Activated T-cell treated with anti-CD3 and anti-CD28 coated beads, Interleukin-2, amount 50 U/mL, for 24 hours (primary cell): ENCODE measurements around the gene PIP5K1B.

Source experiments
- DNase-seq: peaks from one replicate; pipeline ENCODE4 v3.0.0-alpha.2; 2020
- H3K27ac Mint-ChIP-seq: 2 replicates; pipeline ENCODE4 v1.8.0; 2020; ENCODE audit warnings: mild to moderate bottlenecking, mixed read lengths
- H3K27me3 Mint-ChIP-seq: 2 replicates; pipeline ENCODE4 v1.8.0; 2020; ENCODE audit warnings: mixed read lengths
- H3K36me3 Mint-ChIP-seq: 2 replicates; pipeline ENCODE4 v1.8.0; 2020; ENCODE audit warnings: low read depth, mixed read lengths
- H3K4me1 Mint-ChIP-seq: 2 replicates; pipeline ENCODE4 v1.8.0; 2020; ENCODE audit warnings: low read depth, mixed read lengths
- H3K4me3 Mint-ChIP-seq: 2 replicates; pipeline ENCODE4 v1.8.0; 2020; ENCODE audit warnings: mild to moderate bottlenecking, moderate library complexity, mixed read lengths
- H3K9me3 Mint-ChIP-seq: 2 replicates; pipeline ENCODE4 v1.8.0; 2020; ENCODE audit warnings: mixed read lengths

PIP5K1B gene

GRCh38 chr9:68996462-68996861 lies 291.4 kb downstream of the PIP5K1B start:
- Mint-ChIP-seq H3K4me1 (peaks cover 32% of the 10 kb centered on the region), H3K9me3 (no peaks in the 10 kb centered on the region), H3K27ac (peak overlapping the region; percentile 40), H3K36me3 (no peaks in the 10 kb centered on the region), H3K4me3 (no peak overlapping the region), H3K27me3 (no peaks in the 10 kb centered on the region)
- no peak for DNase-seq

GRCh38 chr9:68997666-68998065 lies 292.6 kb downstream of the PIP5K1B start:
- Mint-ChIP-seq H3K4me3 (no peak overlapping the region), H3K27me3 (no peaks in the 10 kb centered on the region), H3K9me3 (no peaks in the 10 kb centered on the region), H3K36me3 (no peaks in the 10 kb centered on the region), H3K4me1 (peaks cover 32% of the 10 kb centered on the region), H3K27ac (no peak overlapping the region)
- DNase-seq = no peak

- DNase-seq = no peak
- Mint-ChIP-seq H3K36me3 (no peaks in the 10 kb centered on the region), H3K4me3 (no peak overlapping the region), H3K27ac (no peak overlapping the region), H3K4me1 (peaks cover 32% of the 10 kb centered on the region), H3K9me3 (no peaks in the 10 kb centered on the region), H3K27me3 (no peaks in the 10 kb centered on the region)
Observed at GRCh38 chr9:68998385-68998784, 293.3 kb downstream of the PIP5K1B start.

GRCh38 chr9:68998812-68999211 lies 293.8 kb downstream of the PIP5K1B start:
- H3K27me3 Mint-ChIP-seq = no peaks in the 10 kb centered on the region
- no peaks in the 10 kb centered on the region for H3K36me3 Mint-ChIP-seq
- DNase-seq = no peak
- H3K4me3 Mint-ChIP-seq = no peak overlapping the region
- no peak overlapping the region for H3K27ac Mint-ChIP-seq
- no peaks in the 10 kb centered on the region for H3K9me3 Mint-ChIP-seq
- peaks cover 32% of the 10 kb centered on the region for H3K4me1 Mint-ChIP-seq

- no peak overlapping the region for H3K4me3 Mint-ChIP-seq
- H3K36me3 Mint-ChIP-seq = no peaks in the 10 kb centered on the region
Observed at GRCh38 chr9:68999393-69000105, 294.5 kb downstream of the PIP5K1B start.

GRCh38 chr9:69001921-69002320 lies 296.9 kb downstream of the PIP5K1B start:
- Mint-ChIP-seq H3K4me3 (no peak overlapping the region), H3K36me3 (no peaks in the 10 kb centered on the region)
- DNase-seq = no peak

More at GRCh38 chr9:68999393-69000105, 294.5 kb downstream of the PIP5K1B start:
- DNase-seq = peak; percentile 60
- no peaks in the 10 kb centered on the region for H3K27me3 Mint-ChIP-seq
- H3K9me3 Mint-ChIP-seq = no peaks in the 10 kb centered on the region
- H3K4me1 Mint-ChIP-seq = peaks cover 32% of the 10 kb centered on the region
- peak overlapping the region; percentile 42 for H3K27ac Mint-ChIP-seq

GRCh38 chr9:69003051-69003450 lies 298.0 kb downstream of the PIP5K1B start:
- peaks cover 14% of the 10 kb centered on the region for H3K4me1 Mint-ChIP-seq
- H3K36me3 Mint-ChIP-seq = no peaks in the 10 kb centered on the region
- no peak overlapping the region for H3K4me3 Mint-ChIP-seq
- no peaks in the 10 kb centered on the region for H3K9me3 Mint-ChIP-seq
- DNase-seq = no peak
- no peaks in the 10 kb centered on the region for H3K27me3 Mint-ChIP-seq
- H3K27ac Mint-ChIP-seq = no peak overlapping the region

More at GRCh38 chr9:69001921-69002320, 296.9 kb downstream of the PIP5K1B start:
- Mint-ChIP-seq H3K27ac (no peak overlapping the region), H3K9me3 (no peaks in the 10 kb centered on the region), H3K27me3 (no peaks in the 10 kb centered on the region), H3K4me1 (peaks cover 19% of the 10 kb centered on the region)

- Mint-ChIP-seq H3K27me3 (no peaks in the 10 kb centered on the region), H3K9me3 (no peaks in the 10 kb centered on the region), H3K4me1 (no peaks in the 10 kb centered on the region), H3K36me3 (no peaks in the 10 kb centered on the region), H3K27ac (no peak overlapping the region), H3K4me3 (no peak overlapping the region)
- no peak for DNase-seq
Observed at GRCh38 chr9:69004836-69005235, 299.8 kb downstream of the PIP5K1B start.

- no peak for DNase-seq
- Mint-ChIP-seq H3K36me3 (no peaks in the 10 kb centered on the region), H3K27me3 (peaks cover 19% of the 10 kb centered on the region), H3K4me1 (peaks cover 5% of the 10 kb centered on the region), H3K9me3 (no peaks in the 10 kb centered on the region), H3K4me3 (no peak overlapping the region), H3K27ac (no peak overlapping the region)
Observed at GRCh38 chr9:69009708-69010107, 304.7 kb downstream of the PIP5K1B start.

- Mint-ChIP-seq H3K4me3 (no peak overlapping the region), H3K9me3 (no peaks in the 10 kb centered on the region), H3K27me3 (peaks cover 19% of the 10 kb centered on the region), H3K4me1 (peaks cover 5% of the 10 kb centered on the region), H3K36me3 (no peaks in the 10 kb centered on the region), H3K27ac (no peak overlapping the region)
- no peak for DNase-seq
Observed at GRCh38 chr9:69012696-69013381, 307.8 kb downstream of the PIP5K1B start.

- H3K27ac Mint-ChIP-seq = no peak overlapping the region
- H3K9me3 Mint-ChIP-seq = no peaks in the 10 kb centered on the region
Observed at GRCh38 chr9:69013382-69013727, 308.3 kb downstream of the PIP5K1B start.

GRCh38 chr9:69014013-69014412 lies 309.0 kb downstream of the PIP5K1B start, which contains the start of gene PRKACG:
Gene PRKACG (minus strand): TSS chr9:69014113. CDS start chr9:69014092, 21 bp downstream.
- H3K27ac Mint-ChIP-seq = no peak within 1 kb of the TSS
- no peaks in the 10 kb centered on the region for H3K36me3 Mint-ChIP-seq
- no peak within 1 kb of the TSS for H3K4me3 Mint-ChIP-seq
- peaks cover 19% of the 10 kb centered on the region for H3K27me3 Mint-ChIP-seq
- DNase-seq = no peak
- peaks cover 12% of the 10 kb centered on the region for H3K4me1 Mint-ChIP-seq
- no peaks in the 10 kb centered on the region for H3K9me3 Mint-ChIP-seq

More at GRCh38 chr9:69013382-69013727, 308.3 kb downstream of the PIP5K1B start:
- Mint-ChIP-seq H3K4me1 (peaks cover 6% of the 10 kb centered on the region), H3K27me3 (peaks cover 19% of the 10 kb centered on the region), H3K36me3 (no peaks in the 10 kb centered on the region), H3K4me3 (no peak overlapping the region)
- DNase-seq = no peak

- no peak overlapping the region for H3K27ac Mint-ChIP-seq
- peaks cover 16% of the 10 kb centered on the region for H3K27me3 Mint-ChIP-seq
- no peak for DNase-seq
- H3K4me1 Mint-ChIP-seq = peaks cover 28% of the 10 kb centered on the region
- H3K9me3 Mint-ChIP-seq = no peaks in the 10 kb centered on the region
- no peak overlapping the region for H3K4me3 Mint-ChIP-seq
- H3K36me3 Mint-ChIP-seq = no peaks in the 10 kb centered on the region
Observed at GRCh38 chr9:69016191-69017096, 311.4 kb downstream of the PIP5K1B start.

- no peak for DNase-seq
- H3K9me3 Mint-ChIP-seq = no peaks in the 10 kb centered on the region
- no peak overlapping the region for H3K4me3 Mint-ChIP-seq
- no peaks in the 10 kb centered on the region for H3K27me3 Mint-ChIP-seq
- H3K4me1 Mint-ChIP-seq = peaks cover 23% of the 10 kb centered on the region
- no peak overlapping the region for H3K27ac Mint-ChIP-seq
- no peaks in the 10 kb centered on the region for H3K36me3 Mint-ChIP-seq
Observed at GRCh38 chr9:69018737-69019136, 313.7 kb downstream of the PIP5K1B start.
